ENCODE data around the gene CCDC91. TPM values are rescaled to one million over a fixed set of nuclear protein-coding genes. Genes with fewer than 3 reads are reported as not detected.

The CCDC91 gene
- total and polyA plus RNA-seq, 9 of the 15 experiments (the other 6 are each of a cell fraction or from before 2014, with no cell fraction given) = 10.1 to 31.1 (median 26.3) TPM

GRCh38 chr12:28189784-28190320 is 404 bp upstream of the CCDC91 start (continued):
- TF ChIP-seq RERE (CRISPR knock-in tag; IDR thresholded peaks at IDR 0.05; ENCODE audit: borderline replicate concordance) (no peak), ZBTB33 (CRISPR knock-in tag; IDR thresholded peaks at IDR 0.05) (0 out of 2 replicates have a peak, but pooled peaks have one; percentile 38), ETV1 (tag; conservative IDR thresholded peaks at IDR 0.05; ENCODE audit: low read depth) (0 out of 2 replicates have a peak, but pooled peaks have one; percentile 30), CREB5 (CRISPR knock-in tag; IDR thresholded peaks at IDR 0.05) (no peak), ZNF197 (CRISPR knock-in tag; IDR thresholded peaks at IDR 0.05; ENCODE audit: low read depth) (0 out of 2 replicates have a peak, but pooled peaks have one; percentile 9), MTA2 (IDR thresholded peaks at IDR 0.05; ENCODE audit: low read depth) (no peak), STAT6 (CRISPR knock-in tag; IDR thresholded peaks at IDR 0.05) (0 out of 2 replicates have a peak, but pooled peaks have one; percentile 34), FOXP1 (CRISPR knock-in tag; IDR thresholded peaks at IDR 0.05) (no peak), ZNF175 (CRISPR knock-in tag; IDR thresholded peaks at IDR 0.05; ENCODE audit: low read depth) (0 out of 2 replicates have a peak, but pooled peaks have one; percentile 44), ETV6 (IDR thresholded peaks at IDR 0.05; ENCODE audit: borderline replicate concordance in 1 of 2, low read depth in 2 of 2, low read length in 1 of 2) (no peak), ETV6 (CRISPR knock-in tag; IDR thresholded peaks at IDR 0.05; ENCODE audit: borderline replicate concordance) (0 out of 2 replicates have a peak, but pooled peaks have one; percentile 38), PHF8 (IDR thresholded peaks at IDR 0.05; ENCODE audit: borderline replicate concordance, low read length) (peak; percentile 78; the same call in 1 of the 2 replicates), EHMT2 (IDR thresholded peaks at IDR 0.05) (0 out of 2 replicates have a peak, but pooled peaks have one; percentile 17), SIN3A (IDR thresholded peaks at IDR 0.05; ENCODE audit: borderline replicate concordance in 2 of 2, control insufficient read depth in 1 of 2, low read depth in 2 of 2, low read length in 2 of 2) (no peak), NFATC3 (IDR thresholded peaks at IDR 0.05) (0 out of 2 replicates have a peak, but pooled peaks have one; percentile 17)
